HG02870 (cell line): ENCODE measurements around the gene SSBP1.
"Not testable (repeated sequence)": the region's sequence is repeated elsewhere in the genome, so short reads cannot be mapped to it uniquely, and the experiment has no call there.

Experiments
- ATAC-seq: cut with Tn5 transposase; IDR thresholded peaks from one replicate; pipeline ENCODE4 v1.9.1; 2021; ENCODE audit warnings: mild to moderate bottlenecking, moderate library complexity; ENCODE audit not compliant: unreplicated experiment

The SSBP1 gene

DNA sequence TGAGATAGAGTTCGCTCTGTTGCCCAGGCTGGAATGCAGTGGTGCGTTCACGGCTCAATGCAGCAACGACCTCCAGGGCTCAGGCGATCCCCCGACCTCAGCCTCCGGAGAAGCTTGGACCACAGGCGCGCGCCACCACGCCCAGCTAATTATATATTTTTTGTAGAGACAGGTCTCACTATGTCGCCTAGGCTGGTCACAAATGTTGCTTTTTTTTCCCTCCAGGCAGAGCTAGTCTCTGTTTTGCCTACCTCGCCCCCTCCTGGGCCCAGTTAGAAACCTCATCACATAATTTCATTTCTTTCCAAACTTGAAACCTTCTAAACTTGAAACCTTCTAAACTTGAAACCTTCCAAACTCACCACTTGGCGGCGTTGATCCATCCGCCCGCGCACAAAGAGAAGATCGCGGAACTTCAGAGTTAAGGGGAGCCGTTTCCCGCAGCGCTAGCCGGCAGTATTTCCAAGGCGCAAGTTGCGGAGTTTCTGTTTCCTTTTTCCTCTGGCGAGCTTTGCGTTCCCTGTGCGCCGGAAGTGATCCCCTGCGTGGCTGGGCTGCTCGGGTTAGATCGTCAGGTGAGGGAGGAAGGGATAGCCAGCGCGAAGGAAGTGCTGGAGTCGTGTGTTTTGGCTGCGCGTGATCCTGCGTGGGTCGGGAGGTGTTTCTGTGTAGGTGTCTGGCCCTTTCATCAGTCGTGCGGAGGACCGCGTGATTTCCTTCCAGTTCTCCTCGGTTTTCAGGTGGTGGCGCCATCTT lies at the start of gene SSBP1:
TSS of gene SSBP1 (plus strand) at position 523 of the 756 bp plus-strand sequence. CDS start 809 bp downstream, outside the sequence.
- ATAC-seq, result peak; percentile 88

GRCh38 chr7:141689072-141689825 lies 48.9 kb upstream of the SSBP1 start:
- not testable (repeated sequence) for ATAC-seq

DNA sequence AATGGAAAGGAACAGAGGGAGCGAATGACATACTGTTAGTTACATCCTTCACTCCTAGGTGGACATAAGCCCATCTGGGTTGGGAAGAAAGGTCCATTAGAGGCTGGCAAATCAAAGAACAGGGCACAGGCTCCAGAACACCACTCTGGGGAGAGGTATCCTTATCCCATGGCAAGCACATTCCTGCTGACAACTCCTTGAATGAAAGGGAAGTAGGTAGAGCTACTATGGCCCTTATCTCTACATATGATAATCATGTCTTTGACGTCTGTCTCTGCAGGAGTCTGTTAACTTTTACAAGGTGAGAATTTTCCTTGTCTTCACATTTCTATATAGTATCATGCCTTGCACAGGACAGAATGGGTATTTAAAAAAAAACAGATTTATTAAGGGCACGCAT lies 46.6 kb upstream of the SSBP1 start:
- ATAC-seq, result no peak

- no peak for ATAC-seq
Measured at GRCh38 chr7:141691961-141692360, 46.2 kb upstream of the SSBP1 start.

DNA sequence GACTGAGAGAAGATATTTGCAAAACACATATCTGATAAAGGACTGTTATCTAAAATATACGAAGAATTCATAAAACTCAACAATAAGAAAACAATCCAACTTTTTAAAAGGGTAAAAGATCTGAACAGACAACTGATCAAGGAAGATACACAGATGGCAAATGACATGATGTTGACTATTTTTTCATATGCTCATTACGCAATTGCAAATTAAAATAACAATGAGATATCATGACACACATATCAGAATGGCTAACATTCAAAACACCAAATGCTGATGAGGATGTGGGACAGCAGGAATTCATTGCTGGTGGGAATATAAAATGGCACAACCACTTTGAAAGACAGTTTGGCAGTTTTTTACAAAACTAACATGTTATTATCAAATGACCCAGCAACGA lies 45.1 kb upstream of the SSBP1 start:
- ATAC-seq, result no peak

DNA sequence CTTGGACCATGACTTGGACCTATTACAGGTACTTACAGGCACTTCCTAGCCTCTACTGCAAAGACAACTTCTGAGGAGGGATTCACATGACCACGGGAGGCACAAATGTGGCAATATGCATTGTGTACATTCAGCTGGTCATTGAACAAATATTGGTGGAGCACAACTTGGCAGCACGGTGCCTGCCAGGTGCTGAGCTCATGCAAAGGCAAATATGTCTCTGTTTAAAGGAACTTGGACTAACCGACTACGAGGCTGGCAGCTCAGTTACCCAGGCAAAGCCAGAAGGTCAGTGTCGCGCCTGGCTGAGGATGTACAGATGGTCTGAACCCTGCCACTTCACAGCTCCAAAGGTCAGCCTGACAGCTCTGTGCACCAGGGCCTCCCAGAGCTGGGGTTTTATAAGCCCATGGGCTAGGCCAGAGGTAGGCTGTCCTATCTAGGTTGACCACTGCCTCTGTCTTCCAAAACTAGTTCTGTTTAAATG lies 42.3 kb upstream of the SSBP1 start:
- no peak for ATAC-seq

DNA sequence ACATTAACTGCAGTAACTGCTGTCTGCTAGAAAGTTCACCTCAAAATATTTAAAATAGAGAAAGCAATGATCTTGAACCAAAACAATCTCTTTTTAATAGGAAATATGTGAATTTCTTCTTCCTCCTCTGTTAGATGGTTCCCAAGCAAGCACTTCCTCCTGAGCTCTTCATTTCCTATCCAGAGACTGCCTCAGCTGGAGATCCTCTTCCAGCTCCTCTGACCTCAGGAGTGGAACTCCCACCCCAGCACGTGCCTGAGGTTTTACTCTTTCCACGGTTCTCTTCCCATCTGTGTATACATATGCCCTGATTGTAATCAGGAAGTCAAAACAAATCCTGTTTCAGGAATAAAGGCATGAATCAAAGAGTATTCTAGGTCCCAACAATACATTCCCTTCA lies 41.8 kb upstream of the SSBP1 start:
- ATAC-seq, result no peak

DNA sequence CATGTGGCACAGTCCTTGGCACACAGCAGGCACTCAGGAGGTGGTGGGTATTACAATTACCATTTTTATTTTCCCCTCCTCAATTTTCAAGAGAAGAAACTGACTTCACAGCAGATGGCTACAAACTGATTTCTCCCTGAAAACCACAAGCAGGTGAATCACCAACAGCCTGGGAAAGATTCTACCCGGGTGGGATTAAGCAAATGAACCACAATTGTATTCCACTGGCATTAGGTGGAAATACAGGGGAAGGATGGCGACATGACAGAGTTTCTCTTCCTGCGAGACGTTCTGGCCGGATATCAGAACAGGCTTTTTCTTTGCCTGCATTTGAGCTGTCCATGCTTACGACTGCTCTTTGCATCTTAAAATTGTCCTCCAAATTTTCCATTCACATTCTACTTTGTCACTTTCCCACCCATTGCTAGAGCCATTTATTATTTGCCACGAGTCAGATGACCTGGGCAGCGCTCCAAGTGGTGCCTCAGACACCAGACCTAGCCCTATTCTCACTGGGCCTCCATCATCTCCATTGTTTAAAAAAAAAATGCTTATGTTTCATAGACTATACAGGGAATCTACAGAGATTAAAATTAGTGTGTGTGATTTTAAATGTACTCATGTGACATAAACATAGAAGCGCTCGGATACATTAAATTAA lies 40.8 kb upstream of the SSBP1 start:
- no peak for ATAC-seq

DNA sequence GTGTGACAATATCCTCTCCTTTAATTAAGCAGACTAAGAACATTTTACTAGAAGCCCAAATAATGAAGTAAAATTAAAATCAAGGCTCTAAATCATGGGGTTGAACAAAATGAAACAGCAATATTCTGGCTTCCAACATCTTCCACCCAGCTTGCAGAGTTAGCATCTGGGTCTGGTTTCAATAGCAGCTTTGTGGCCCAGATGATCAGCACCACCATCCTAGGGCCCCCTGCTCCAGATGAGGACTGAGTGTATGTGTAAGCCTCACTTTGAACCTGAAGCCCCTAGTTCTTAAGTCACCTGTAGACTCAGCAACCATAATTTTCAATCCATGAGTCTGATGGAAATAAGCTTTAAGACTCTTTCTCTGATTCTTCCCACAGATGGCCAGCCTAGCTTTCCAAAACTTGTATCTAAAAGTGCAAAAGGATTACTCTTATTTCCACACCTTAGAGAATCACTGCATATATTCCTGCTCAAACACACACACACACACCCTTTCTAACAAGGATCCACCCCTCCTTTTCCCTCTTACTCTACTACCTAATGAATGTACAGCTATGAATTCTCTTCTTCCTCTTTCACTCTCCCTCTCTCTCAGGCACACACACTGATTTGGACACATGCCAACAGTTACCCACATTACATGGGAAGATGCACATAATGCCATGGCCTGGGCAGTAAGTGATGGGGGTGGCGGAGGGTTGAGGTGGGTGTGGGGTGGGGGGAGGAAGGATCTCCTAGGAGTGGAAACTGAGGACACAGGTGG lies 39.7 kb upstream of the SSBP1 start:
- ATAC-seq, result no peak

- ATAC-seq, result no peak
Measured at GRCh38 chr7:141699860-141700259, 38.3 kb upstream of the SSBP1 start.

DNA sequence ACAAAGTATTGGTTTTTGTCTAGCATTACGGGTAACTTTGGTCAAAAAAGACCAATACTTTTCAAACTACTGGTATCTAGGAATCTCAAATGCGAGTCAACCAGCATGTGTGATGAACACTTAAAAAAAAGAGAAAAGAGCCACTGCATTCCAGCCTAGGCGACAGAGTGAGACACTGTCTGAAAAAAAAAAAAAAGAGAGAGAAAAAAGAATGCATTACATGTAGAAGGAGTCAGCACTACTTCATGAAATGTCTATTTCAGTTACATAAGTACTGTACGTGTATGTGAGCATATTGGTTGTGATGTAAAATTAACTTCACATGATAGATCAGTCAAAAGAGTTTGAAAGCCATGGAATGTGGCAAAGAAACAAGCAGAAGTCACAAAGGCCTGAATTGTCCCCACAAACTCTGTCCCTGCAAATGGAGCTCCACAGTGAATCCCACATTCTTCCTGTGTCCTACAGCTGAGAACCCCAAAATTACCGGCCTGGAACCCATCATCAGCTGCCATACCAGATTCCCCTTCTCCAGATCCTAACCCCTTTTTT lies 37.8 kb upstream of the SSBP1 start:
- ATAC-seq, result no peak

DNA sequence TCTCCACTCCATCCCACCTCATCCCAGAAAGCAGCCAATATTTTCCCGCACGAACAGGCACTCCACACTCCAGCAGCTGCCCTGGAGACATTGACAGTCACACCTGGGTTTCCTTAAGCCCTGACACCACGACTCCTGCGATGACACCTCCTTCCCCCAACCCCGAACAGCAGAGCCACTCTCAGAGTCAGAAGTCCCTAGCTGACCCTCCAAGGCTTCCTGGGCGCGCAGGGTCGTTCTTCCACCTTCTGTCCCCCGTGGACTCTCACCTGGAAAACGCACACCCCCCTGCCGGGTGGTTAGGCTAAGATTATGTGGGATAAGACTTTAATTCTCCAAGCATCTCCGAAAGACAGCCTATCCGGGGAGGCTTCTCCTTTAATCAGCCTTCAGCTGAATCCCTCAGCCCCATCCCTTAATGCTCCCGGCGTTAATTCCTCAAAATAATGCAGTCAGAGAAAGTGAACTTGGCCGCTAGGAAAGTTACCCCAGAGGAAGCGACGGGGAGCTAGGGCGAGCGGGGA lies 37.2 kb upstream of the SSBP1 start:
- ATAC-seq, result peak; percentile 1

DNA sequence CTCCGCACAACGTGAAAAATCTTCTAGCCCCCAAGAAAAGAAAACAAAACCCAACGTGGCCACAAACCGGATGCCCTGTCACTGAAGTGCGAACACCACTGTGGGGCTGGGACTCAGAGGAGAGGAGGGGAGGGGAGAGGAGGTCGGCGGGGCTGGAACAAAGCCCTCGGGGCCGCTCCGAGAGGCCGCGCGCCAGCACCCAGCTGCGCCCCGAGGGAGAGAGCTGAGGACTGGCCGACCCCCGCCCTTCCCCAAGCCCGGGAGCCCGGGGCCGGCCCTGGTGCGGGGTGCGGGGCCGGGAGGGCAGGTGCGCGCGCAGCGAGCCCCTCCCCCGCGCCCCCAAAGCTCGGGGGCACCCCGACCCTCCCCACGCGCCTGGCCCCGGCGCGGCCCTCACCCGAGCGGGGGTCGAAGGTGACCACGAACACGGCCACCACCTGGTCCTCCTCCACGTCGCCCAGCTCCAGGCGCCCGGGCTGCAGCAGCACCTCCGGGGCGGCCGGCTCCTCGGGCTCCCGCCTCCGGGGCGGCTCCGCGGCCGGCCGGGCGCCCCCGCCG lies 36.6 kb upstream of the SSBP1 start:
- peak; percentile 77 for ATAC-seq

DNA sequence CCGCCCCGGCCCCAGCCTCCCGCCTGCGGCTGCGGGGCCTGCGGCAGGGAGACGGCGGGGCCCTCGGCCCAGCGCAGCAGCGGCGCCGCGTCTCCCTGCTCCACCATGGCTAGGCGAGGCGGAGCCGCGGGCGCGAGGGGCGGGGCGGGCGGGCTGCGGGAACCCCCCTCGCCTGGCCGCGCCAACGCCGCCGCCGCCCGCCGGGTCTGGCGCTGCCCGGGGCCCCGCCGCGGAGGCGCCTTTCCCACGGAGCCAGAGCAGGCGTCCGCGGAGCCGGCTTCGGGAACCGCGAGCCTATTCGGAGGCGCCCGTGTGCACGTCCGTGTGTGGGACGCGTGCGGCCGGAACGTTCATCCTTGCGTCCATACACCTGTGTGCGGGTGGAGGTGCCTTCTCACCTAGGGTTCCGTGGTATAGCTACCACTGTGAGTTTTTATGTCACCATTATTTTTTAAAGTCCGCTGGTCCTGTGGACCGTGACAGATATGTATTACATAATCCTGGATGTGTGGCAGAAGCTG lies 36.1 kb upstream of the SSBP1 start, which contains the start of gene DENND11:
TSS of gene DENND11 (minus strand) at position 120 of the 521 bp plus-strand sequence. CDS start at position 107, 13 bp downstream.
- peak; percentile 76 for ATAC-seq

DNA sequence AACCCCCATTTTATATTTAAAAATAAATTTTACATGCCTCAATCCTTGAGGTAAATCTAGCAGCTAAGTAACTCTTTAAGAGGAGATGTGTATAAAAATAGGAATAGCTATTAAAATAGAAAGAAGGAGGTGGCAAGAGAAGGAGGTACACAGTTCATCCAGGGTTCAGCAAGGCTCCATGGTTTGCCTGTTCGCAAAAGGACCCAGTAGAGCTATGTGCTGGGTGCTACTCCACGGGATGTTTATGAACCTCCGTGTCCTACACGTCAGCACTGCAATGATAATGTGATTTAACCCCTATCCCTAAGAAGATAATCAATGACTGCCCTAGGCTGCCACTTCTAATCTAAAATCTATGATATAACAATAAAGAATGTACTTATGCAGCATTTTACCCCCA lies 35.3 kb upstream of the SSBP1 start:
- ATAC-seq, result no peak

- no peak for ATAC-seq
Measured at GRCh38 chr7:141704112-141704511, 34.0 kb upstream of the SSBP1 start.

- ATAC-seq, result no peak
Measured at GRCh38 chr7:141704741-141705140, 33.4 kb upstream of the SSBP1 start.

GRCh38 chr7:141706239-141707064 lies 31.7 kb upstream of the SSBP1 start:
- ATAC-seq, result no peak

DNA sequence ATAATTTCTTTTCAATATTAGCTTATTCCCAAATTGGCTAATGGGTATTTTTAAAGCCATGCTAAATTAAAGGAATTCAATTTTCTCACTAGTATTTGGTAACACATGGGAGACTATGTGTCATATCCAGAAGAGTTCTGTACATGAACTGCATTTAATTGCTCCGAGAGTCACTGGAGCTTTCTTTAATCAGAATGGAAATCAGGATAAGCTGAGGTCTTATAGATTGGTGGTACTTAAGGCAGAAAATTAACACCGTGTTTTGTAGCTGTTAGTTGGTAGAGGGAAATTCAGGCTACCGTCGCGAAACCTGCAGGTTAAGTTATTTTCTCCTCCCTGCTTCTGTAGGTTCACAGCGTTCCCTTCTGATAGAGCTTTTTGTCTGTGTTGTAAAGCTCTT lies 29.8 kb upstream of the SSBP1 start, which contains the start of gene WEE2:
TSS of gene WEE2 (plus strand) at position 3 of the 400 bp plus-strand sequence. CDS start 406 bp downstream, outside the sequence.
- ATAC-seq, result no peak
